ENCODE data around the gene HOXD11.

Gene HOXD11

DNA sequence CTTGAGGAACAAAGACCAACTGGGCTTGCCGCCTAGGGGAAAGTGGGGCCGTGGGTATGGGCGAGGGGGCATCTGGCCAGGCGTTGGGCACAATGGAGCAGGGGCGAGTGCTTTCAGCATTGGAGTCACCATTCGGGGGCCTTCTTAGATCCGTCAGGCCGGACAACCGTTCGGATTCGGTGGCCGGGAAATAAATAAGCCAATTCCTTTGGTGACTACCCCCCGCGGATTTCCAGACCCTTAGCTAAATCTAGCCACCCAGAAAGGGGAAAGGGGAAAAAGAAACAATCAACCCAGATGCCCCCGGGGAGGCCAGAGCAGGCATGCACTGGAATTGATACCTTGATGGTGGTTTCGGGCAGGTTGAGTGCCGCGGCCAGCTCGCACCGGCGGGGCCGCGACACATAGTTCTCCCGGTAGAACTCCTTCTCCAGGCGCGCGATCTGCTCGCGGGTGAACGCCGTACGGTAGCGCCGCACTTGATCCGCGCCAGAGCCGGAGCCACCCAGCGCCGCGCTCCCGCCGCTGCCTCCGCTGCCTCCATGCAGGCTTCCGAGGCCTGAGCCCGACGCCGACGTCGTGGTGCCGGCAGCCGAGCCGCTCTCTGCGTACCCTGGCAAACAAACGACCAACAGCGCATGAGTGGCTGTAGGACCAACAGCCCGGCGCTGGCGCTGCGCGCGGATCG lies 25.1 kb upstream of the HOXD11 start:
- DNase-seq: no peak

DNA sequence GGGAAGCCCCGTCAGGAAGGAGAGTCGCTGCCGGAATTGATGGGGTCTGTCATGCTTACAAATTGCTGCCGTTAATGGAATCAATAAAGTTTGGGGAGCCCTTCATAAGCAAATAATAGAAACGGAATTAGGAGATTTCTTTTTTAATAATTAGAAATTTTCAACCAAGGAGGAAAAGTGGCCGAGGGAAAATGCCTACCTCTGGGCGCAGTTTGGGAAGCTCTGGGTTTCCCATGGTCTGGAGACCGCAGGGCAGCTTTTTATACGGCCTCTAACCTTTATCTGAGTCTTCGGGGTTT lies 24.6 kb upstream of the HOXD11 start:
- no peak for DNase-seq

- DNase-seq: no peak
These were observed 24.0 kb upstream of the HOXD11 start for GRCh38 chr2:176082824-176083751.

- DNase-seq: no peak
These were observed 23.3 kb upstream of the HOXD11 start, which contains the start of gene EVX2 for GRCh38 chr2:176083796-176084261. Gene EVX2 (minus strand): TSS chr2:176083962. CDS start chr2:176083776, 186 bp downstream.

- DNase-seq: no peak
These were observed 22.4 kb upstream of the HOXD11 start for GRCh38 chr2:176084611-176085119.

DNA sequence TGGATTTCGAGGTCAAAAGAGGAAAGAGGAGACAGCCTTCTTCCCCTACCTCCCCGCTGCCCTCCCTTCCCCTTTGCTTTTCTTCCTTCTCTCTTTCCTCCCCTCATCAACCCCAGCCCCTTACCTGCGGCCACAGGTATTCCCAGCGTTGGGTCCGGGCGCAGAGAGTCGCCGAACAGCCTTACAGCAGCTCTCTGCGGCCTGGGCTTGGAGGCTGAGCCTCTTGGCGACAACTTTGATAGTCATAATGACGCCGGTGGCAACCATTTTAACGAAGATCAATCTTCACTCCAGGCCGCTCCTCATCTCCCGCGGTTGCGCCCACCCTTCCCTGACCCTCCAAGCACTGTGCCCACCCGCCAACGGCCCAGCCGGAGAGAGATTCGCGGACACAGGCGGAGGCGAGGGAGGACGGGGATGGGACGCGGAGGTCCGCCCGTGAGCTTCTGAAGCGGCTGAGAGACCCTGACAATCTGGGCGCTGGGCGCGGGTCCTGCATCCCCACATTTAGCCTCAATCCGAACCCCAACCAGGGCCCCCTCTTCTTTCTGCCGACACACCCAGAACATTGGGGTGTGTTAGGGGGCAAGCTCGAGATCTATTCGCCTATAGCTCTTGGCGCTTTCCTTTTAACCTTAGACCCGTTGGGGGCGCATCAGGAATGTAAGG lies 21.8 kb upstream of the HOXD11 start:
- no peak for DNase-seq

GRCh38 chr2:176085861-176086771 lies 21.0 kb upstream of the HOXD11 start:
- peak; percentile 57 to 67 for DNase-seq

GRCh38 chr2:176087330-176088047 lies 19.6 kb upstream of the HOXD11 start:
- no peak for DNase-seq

DNA sequence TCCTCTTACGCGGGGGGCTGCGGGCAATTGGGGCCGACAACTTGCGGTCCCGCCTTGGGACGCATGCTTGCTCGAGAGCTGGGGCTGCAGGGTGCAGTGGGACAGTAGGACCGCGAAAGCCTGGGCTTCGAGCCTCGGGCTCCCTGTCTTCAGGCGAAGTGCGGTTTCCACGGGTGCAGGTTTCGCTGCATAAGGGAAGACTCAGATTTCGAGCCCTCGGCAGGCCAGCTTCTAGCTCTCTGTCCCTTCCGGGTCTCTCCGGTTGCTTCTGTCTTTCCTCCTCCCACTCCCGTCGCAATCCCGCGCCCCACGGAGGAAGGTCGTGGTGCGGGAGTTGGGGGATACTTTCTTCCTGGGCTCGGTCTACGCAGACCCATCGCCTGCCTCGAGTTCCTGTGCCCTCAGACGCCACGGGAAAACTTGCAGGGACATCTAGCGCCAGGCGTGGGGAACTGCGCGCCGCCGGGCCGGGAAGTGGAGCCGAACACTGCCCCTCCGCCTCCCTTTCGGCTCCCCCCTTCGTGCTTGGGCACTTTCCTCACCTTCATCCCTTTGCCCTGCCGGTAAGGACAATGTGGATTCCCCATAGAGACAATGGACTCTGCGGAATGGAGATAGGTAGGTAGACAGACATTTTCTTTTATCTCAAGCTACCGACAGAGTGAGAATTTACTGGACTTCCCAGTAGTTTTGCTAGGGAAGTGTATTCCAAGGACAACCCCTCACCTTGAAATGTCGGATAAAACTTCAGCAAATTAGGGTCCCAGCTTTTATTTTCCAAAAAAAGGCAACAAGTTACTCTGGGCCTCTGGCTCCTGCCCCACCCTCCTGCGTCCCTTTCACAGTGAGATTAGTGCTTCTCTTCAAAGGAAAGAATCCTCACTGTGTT lies 18.8 kb upstream of the HOXD11 start:
- peak; percentile 69 to 78 for DNase-seq

GRCh38 chr2:176088937-176089842 lies 17.9 kb upstream of the HOXD11 start:
- DNase-seq: no peak

DNA sequence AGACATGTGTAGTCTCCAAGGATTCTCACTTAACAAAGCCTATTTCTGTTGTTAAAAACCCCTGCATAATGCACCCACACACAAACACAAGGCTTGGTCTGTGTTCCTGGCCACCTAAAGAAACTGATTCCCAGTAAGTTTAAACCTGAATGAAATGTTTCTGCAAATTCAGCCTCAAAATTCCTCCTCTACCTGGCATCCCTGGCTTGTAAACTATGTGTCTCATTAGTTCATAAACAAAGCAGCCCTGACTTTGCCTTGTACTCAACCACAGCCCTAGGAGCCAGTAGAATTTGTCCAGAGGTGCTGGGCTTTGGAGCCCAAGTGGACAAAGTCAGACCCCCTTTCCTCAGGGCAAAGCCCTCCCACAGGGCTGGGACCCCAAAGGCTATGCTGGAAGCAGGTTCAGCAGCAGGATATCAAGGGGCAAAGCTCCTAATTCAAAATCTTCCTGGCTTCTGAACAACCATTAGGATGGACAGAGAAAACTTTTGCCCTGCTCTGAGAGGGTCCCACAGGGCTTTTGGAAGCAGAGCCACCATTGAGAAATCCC lies 17.2 kb upstream of the HOXD11 start:
- no peak for DNase-seq

DNA sequence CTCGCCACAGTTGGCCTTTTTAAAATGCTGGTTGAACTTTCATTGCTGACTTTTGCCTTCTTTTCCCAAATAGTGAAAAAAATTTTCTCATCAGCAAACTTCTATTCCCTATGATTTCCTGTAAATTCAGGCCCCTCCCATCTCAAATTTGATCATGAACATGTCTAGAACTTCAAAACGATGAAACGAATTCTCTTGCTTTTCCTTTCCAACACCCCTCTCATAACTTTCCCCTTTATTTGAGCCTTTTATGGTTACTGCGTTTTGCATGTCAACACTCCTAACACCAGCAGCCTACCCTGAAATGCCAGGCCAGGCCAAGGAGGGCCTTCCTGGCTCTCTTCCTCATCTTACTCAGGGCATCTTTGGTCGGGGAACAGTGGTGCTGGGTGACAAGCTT lies 16.2 kb upstream of the HOXD11 start:
- DNase-seq: no peak

DNA sequence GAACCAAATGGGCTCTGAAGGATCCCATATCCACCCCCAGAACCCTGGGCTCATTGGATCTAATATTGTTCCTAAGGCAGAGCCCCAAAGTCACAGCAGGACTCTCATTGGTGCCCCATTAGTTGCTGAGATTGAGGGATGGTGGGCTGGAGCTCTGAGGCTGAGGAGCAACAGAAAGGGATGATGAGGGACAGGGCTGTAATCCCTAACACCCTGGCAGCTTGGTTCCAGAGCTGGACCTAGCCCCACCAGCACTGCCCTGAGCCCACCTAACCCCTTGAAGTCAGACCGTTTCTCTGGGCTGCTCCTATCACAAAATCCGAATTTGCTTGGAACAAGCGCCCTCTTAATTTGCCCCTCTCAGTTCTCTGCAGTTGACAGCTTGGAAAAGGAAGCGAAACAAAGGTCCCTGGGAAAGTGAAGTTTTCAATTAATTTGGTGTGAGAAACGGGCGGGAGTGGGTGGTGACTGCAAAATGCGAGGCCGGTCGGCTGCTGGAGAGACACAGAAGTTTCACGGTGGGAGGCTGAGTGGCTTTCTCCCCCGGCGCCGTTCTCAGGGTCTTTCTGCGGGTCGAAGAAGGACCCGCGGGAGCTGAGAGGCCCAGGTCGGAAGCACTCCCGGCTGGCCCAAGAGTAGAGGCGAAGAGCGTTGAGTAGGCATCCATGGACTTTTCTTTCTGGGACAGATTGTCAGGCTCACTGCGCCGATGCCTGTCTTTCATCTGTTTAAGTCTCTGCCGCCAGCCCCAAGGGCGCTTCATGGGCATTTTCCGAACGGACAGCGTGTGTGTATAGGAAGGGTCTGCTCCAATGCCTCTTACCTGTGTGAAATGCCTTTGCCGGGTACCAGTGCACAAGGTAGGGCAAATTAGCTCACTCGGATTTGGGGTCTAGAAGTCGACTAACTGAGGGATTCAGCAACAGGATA lies 15.5 kb upstream of the HOXD11 start:
- no peak for DNase-seq

- DNase-seq: peak; percentile 40 to 44
These were observed 14.6 kb upstream of the HOXD11 start, which contains the start of gene HOXD13 for GRCh38 chr2:176092270-176093144. Gene HOXD13 (plus strand): TSS chr2:176092721. CDS start chr2:176092891, 170 bp downstream.

DNA sequence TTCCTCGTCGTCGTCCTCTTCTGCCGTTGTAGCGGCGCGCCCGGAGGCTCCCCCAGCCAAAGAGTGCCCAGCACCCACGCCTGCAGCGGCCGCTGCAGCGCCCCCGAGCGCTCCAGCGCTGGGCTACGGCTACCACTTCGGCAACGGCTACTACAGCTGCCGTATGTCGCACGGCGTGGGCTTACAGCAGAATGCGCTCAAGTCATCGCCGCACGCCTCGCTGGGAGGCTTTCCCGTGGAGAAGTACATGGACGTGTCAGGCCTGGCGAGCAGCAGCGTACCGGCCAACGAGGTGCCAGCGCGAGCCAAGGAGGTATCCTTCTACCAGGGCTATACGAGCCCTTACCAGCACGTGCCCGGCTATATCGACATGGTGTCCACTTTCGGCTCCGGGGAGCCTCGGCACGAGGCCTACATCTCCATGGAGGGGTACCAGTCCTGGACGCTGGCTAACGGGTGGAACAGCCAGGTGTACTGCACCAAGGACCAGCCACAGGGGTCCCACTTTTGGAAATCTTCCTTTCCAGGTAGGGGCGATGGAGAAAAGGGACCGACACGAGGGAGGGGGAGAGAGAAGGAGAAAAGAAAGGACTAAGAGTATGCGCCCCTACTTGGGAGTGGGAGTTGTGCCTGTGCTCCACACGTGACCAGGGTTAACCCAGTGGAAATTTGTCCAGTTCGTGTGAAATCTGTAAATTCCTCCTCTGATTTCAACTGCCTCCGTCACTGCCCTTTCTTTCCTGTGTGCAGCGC lies 13.8 kb upstream of the HOXD11 start:
- DNase-seq: peak; percentile 37 to 39

DNA sequence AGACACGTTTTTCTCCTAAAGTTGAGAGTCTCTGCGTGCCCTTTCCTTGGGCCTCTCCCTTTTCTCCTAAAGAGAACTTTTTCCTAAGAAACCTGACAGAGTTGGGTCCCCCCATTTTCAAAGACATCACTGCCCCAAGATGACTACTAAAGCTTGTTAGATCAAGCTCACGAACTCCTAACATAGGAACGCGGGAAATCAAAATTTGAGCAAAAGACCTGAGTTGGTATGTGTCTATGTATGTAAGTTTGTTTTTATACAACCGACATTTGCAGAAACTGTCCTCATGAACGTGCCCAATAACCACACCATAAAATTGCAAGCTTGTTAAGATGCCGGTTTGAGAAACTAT lies 13.2 kb upstream of the HOXD11 start:
- no peak for DNase-seq

Measured in Kasumi-1 (cell line).